NB4 (cell line): Measurements from ENCODE around the gene DAPK1.

Source experiments
- DNase-seq: peaks from one replicate; pipeline ENCODE4 v3.0.0; 2010; ENCODE audit warnings: low read depth
- H3K4me3 ChIP-seq: one replicate; pipeline ENCODE4 v1.5.1; 2011; ENCODE audit warnings: mild to moderate bottlenecking, low read depth, low read length, moderate library complexity
- CTCF ChIP-seq: IDR thresholded peaks from one replicate; pipeline ENCODE4 v1.5.1; 2012; ENCODE audit warnings: low read depth, low read length
- MAX ChIP-seq: IDR thresholded peaks from 2 replicates; pipeline ENCODE4 v1.6.1; 2011; ENCODE audit warnings: low read depth, low read length
- MYC ChIP-seq: IDR thresholded peaks from 2 replicates; pipeline ENCODE4 v1.6.1; 2011; ENCODE audit warnings: low read depth, low read length
- POLR2A ChIP-seq: IDR thresholded peaks from 2 replicates; pipeline ENCODE4 v1.6.1; 2011; ENCODE audit warnings: mild to moderate bottlenecking; ENCODE audit not compliant: insufficient read length; ENCODE audit errors: extremely low read depth

The DAPK1 gene

GRCh38 chr9:87478226-87478992 lies 19.3 kb upstream of the DAPK1 start:
- TF ChIP-seq CTCF (no peak), MAX (no peak), MYC (no peak), POLR2A (no peak)
- DNase-seq: no peak
- no peak overlapping the region for H3K4me3 ChIP-seq

- no peak for TF ChIP-seq CTCF
- peak; percentile 98 for TF ChIP-seq MAX
- peak; percentile 62 for TF ChIP-seq MYC
- TF ChIP-seq POLR2A: no peak
- DNase-seq: peak; percentile 96
- no peak overlapping the region for H3K4me3 ChIP-seq
Observed at GRCh38 chr9:87479801-87480201, 17.9 kb upstream of the DAPK1 start.

- DNase-seq: no peak
- no peak for TF ChIP-seq POLR2A
- TF ChIP-seq CTCF: no peak
- TF ChIP-seq MAX: no peak
- TF ChIP-seq MYC: no peak
- H3K4me3 ChIP-seq: no peak overlapping the region
Observed at GRCh38 chr9:87481890-87482855, 15.5 kb upstream of the DAPK1 start.

- no peak for TF ChIP-seq CTCF
- TF ChIP-seq MYC: no peak
- no peak for TF ChIP-seq MAX
- no peak for TF ChIP-seq POLR2A
- DNase-seq: no peak
- H3K4me3 ChIP-seq: no peak overlapping the region
Observed at GRCh38 chr9:87490225-87490624, 7.4 kb upstream of the DAPK1 start.

GRCh38 chr9:87490907-87491306 lies 6.8 kb upstream of the DAPK1 start:
- TF ChIP-seq MAX (no peak), POLR2A (no peak), MYC (no peak), CTCF (no peak)
- H3K4me3 ChIP-seq: no peak overlapping the region
- no peak for DNase-seq
